Measurements from ENCODE around the gene CDK12.

Gene CDK12

GRCh38 chr17:39579318-39580081 lies 118.2 kb downstream of the CDK12 start:
- TF ChIP-seq CTCF (IDR thresholded peaks at IDR 0.05; ENCODE audit: low read depth, low read length) = no peak
- in situ Hi-C loops (cut with HindIII; ENCODE audit: low sequenced_read_pairs) = no loop called here
- no peak overlapping the region for H3K4me3 ChIP-seq (ENCODE audit: low read depth, low read length)
- DNase-seq (ENCODE audit: low read depth, low spot score) = no peak

DNA sequence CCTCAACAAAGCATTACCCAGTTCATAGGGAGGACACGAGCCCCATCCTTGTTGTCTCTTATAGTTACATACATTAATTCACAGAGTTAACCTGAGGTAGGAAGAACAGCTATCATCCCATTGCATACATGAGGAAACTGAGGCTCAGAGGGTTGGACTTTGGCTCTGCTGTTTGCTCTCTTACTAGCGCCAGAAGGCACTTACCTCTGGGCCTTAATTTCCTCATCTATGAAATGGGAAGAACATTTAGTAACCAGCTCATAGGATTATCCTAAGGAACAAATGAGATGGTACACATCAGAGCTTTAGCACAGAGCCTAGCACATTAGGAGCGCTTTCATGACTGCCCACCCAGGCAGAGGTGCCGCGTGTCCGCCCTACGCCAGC lies 118.8 kb downstream of the CDK12 start:
- no peak for DNase-seq (ENCODE audit: low read depth, low spot score)
- no peak overlapping the region for H3K4me3 ChIP-seq (ENCODE audit: low read depth, low read length)
- in situ Hi-C loops (cut with HindIII; ENCODE audit: low sequenced_read_pairs) = no loop called here
- TF ChIP-seq CTCF (IDR thresholded peaks at IDR 0.05; ENCODE audit: low read depth, low read length) = no peak

DNA sequence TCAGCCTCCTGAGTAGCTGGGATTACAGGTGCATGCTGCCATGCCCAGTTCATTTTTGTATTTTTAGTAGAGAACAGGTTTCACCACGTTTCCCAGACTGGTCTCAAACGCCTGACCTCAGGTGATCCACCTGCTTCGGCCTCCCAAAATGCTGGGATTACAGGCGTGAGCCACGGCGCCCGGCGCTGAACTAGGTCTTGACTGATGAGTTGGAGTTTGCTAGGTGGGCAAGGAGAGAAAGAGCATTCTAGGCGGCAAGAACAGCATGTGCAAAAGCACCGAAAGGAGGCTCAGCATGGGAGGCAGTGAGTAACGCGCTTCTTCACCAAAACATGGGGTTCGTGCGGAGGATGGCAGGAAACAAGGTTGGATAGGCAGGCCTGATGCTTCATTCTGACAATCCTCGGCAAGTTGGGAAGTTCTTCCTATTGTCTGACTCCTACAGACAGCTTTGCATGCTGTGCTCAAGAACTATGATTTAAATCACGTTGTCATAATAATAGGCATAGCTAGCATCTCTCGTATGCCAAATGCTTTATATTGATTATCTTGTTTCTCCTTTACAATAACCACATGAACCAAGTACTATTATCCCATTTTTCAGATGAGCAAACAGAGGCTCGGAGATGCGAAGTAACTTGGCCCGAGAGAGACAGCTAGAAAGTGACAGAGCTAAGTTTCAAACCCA lies 119.9 kb downstream of the CDK12 start:
- in situ Hi-C loops (cut with HindIII; ENCODE audit: low sequenced_read_pairs) = no loop called here
- TF ChIP-seq CTCF (IDR thresholded peaks at IDR 0.05; ENCODE audit: low read depth, low read length) = no peak
- H3K4me3 ChIP-seq (ENCODE audit: low read depth, low read length) = no peak overlapping the region
- DNase-seq (ENCODE audit: low read depth, low spot score) = no peak

- TF ChIP-seq CTCF (IDR thresholded peaks at IDR 0.05; ENCODE audit: low read depth, low read length) = no peak
- no peak overlapping the region for H3K4me3 ChIP-seq (ENCODE audit: low read depth, low read length)
- no peak for DNase-seq (ENCODE audit: low read depth, low spot score)
- in situ Hi-C loops (cut with HindIII; ENCODE audit: low sequenced_read_pairs) = no loop called here
Observed at GRCh38 chr17:39581759-39582085, 120.4 kb downstream of the CDK12 start.

DNA sequence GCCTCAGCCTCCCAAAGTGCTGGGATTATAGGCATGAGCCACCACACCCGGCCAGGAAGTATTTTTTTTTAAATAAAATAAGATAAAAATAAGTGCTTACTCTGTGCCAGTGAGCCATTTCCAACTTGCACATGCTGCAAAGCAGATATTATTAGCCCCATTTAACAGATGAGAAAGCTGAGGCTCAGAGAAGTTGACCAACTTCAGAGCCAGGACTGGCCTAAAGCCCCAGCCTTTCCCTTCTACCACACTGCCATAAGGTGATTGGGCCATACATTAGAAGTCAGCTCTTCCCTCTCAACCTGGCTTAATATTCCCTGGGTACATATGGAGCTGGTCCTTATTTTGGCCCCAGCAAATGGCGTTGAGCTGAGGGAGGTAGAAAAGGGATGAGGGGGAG lies 121.4 kb downstream of the CDK12 start:
- no peak overlapping the region for H3K4me3 ChIP-seq (ENCODE audit: low read depth, low read length)
- no peak for TF ChIP-seq CTCF (IDR thresholded peaks at IDR 0.05; ENCODE audit: low read depth, low read length)
- in situ Hi-C loops (cut with HindIII; ENCODE audit: low sequenced_read_pairs) = no loop called here
- DNase-seq (ENCODE audit: low read depth, low spot score) = no peak
